Endothelial cell of umbilical vein (primary cell): ENCODE results near the gene RNASE13. TPM values are rescaled to one million over a fixed set of nuclear protein-coding genes. Genes with fewer than 3 reads are reported as not detected.

Experiments used
- BruUV-seq: library from RNA; stranded (reverse); fragments of 400-500 nt; replicated peaks from 2 replicates; lab custom pipeline; 2021; lab: Mats Ljungman, UMichigan
- CTCF ChIA-PET: fragments of 300-600, 350-600 bp; sonication (Branson Sonifier 250); formaldehyde crosslinking; loops from one replicate; lab custom pipeline; 2021; ENCODE audit warnings: antibody characterized with exemption, inconsistent platforms; lab: Charles Lee
- POLR2A ChIA-PET: fragments of 300-600, 350-600 bp; sonication (Branson Sonifier 250); formaldehyde crosslinking; loops from one replicate; lab custom pipeline; 2021; ENCODE audit warnings: antibody characterized with exemption, inconsistent platforms; lab: Charles Lee
- DNase-seq: peaks from one replicate; pipeline ENCODE4 v3.0.0-alpha.2; 2011; ENCODE audit warnings: low read depth, low spot score
- FAIRE-seq: peaks from 2 replicates; lab custom pipeline; 2011; peaks lifted over from hg19 to GRCh38; lab: Jason Lieb, UNC
- H2AFZ ChIP-seq: 2 replicates; pipeline ENCODE4 v1.6.0; 2012; ENCODE audit warnings: low read depth, low read length, control low read depth, inconsistent platforms
- H3K27ac ChIP-seq: 2 replicates; pipeline ENCODE4 v1.5.1; 2011; ENCODE audit warnings: low read depth, mild to moderate bottlenecking, control low read depth, low read length, moderate library complexity; ENCODE audit not compliant: insufficient read depth
- H3K27me3 ChIP-seq, 2 experiments: 2 replicates each; pipeline versions ENCODE4 v1.6.0 to v1.6.1; 2011; ENCODE audit warnings: low read length in 2 of 2, mixed read lengths in 1 of 2; ENCODE audit not compliant: control insufficient read depth in 2 of 2, insufficient read depth in 2 of 2
- H3K36me3 ChIP-seq, 2 experiments: 2 replicates in 1 of 2; 3 replicates in 1 of 2; pipeline ENCODE4 v1.5.1; 2011; ENCODE audit warnings: low read length in 2 of 2, mild to moderate bottlenecking in 1 of 2, moderate library complexity in 1 of 2; ENCODE audit not compliant: control insufficient read depth in 2 of 2, insufficient read depth in 2 of 2; ENCODE audit errors: extremely low read depth in 1 of 2
- H3K4me1 ChIP-seq: 3 replicates; pipeline ENCODE4 v1.5.1; 2011; ENCODE audit warnings: mild to moderate bottlenecking, low read length; ENCODE audit not compliant: control insufficient read depth, insufficient read depth; ENCODE audit errors: extremely low read depth
- H3K4me2 ChIP-seq: 2 replicates; pipeline ENCODE4 v1.6.1; 2011; ENCODE audit warnings: low read length, control low read depth, mixed read lengths; ENCODE audit not compliant: insufficient read depth
- H3K4me3 ChIP-seq, 3 experiments: fragments of 200-600 bp in 1 of 3; sonication (generic), shearing (Covaris generic) in 1 of 3; replicated peaks in 1 of 3; 2 replicates each; pipeline ENCODE4 v1.5.1; 2011 to 2016; ENCODE audit warnings: control low read depth in 3 of 3, low read length in 3 of 3, mild to moderate bottlenecking in 2 of 3, inconsistent platforms in 1 of 3, low read depth in 1 of 3, moderate library complexity in 1 of 3; ENCODE audit not compliant: insufficient read depth in 1 of 3
- H3K79me2 ChIP-seq: 2 replicates; pipeline ENCODE4 v1.6.0; 2012; ENCODE audit warnings: low read length, inconsistent platforms; ENCODE audit not compliant: control insufficient read depth, insufficient read depth
- H3K9ac ChIP-seq: replicated peaks from 2 replicates; pipeline ENCODE3; 2011; ENCODE audit warnings: low read length, control low read depth; ENCODE audit not compliant: insufficient read depth; ENCODE audit errors: extremely low read depth
- H3K9me1 ChIP-seq: replicated peaks from 3 replicates; pipeline ENCODE4 v1.6.0; 2011; ENCODE audit warnings: mild to moderate bottlenecking, low read length; ENCODE audit not compliant: control insufficient read depth, insufficient read depth; ENCODE audit errors: extremely low read depth
- H3K9me3 ChIP-seq: replicated peaks from 2 replicates; pipeline ENCODE4 v1.5.1; 2012; ENCODE audit warnings: low read length, inconsistent platforms; ENCODE audit not compliant: control insufficient read depth, insufficient read depth
- H4K20me1 ChIP-seq: replicated peaks from 2 replicates; pipeline ENCODE3; 2011; ENCODE audit warnings: mild to moderate bottlenecking, low read length; ENCODE audit not compliant: control insufficient read depth, insufficient read depth; ENCODE audit errors: extremely low read depth
- CTCF ChIP-seq, 2 donors: IDR thresholded peaks; 1 replicate in 1 of 2; 2 replicates in 1 of 2; pipeline ENCODE4 v1.5.1; 2011; ENCODE audit warnings: low read length in 2 of 2, mild to moderate bottlenecking in 2 of 2, moderate library complexity in 2 of 2, control low read depth in 1 of 2, inconsistent platforms in 1 of 2, low read depth in 1 of 2; ENCODE audit not compliant: insufficient read depth in 1 of 2; ENCODE audit errors: extremely low read depth in 1 of 2
- EZH2 ChIP-seq: IDR thresholded peaks from 2 replicates; pipeline ENCODE4 v1.6.1; 2012; ENCODE audit warnings: borderline replicate concordance, low read depth, mild to moderate bottlenecking, moderate library complexity, low read length, inconsistent platforms; ENCODE audit not compliant: severe bottlenecking
- FOS ChIP-seq: IDR thresholded peaks from 2 replicates; pipeline ENCODE4 v1.6.1; 2011; ENCODE audit warnings: mild to moderate bottlenecking, low read length, moderate library complexity, borderline replicate concordance; ENCODE audit not compliant: insufficient read depth
- GATA2 ChIP-seq: IDR thresholded peaks from 2 replicates; pipeline ENCODE4 v1.7.0; 2011; ENCODE audit warnings: low read depth, mild to moderate bottlenecking, moderate library complexity, mixed read lengths, low read length; ENCODE audit not compliant: insufficient read length, insufficient read depth
- JUN ChIP-seq: IDR thresholded peaks from 2 replicates; pipeline ENCODE4 v1.6.1; 2011; ENCODE audit warnings: borderline replicate concordance, low read depth; ENCODE audit not compliant: insufficient read length, insufficient read depth
- MAX ChIP-seq: IDR thresholded peaks from 2 replicates; pipeline ENCODE4 v1.6.1; 2011; ENCODE audit not compliant: insufficient read depth, insufficient read length
- MYC ChIP-seq: IDR thresholded peaks from one replicate; pipeline ENCODE4 v1.6.1; 2011; ENCODE audit warnings: mild to moderate bottlenecking, low read depth, low read length
- POLR2A ChIP-seq: IDR thresholded peaks from 2 replicates; pipeline ENCODE4 v1.6.1; 2012; ENCODE audit warnings: low read depth, mild to moderate bottlenecking, control low read depth, low read length
- POLR2AphosphoS5 ChIP-seq: IDR thresholded peaks from 2 replicates; pipeline ENCODE4 v1.6.1; 2012; ENCODE audit warnings: low read depth, mild to moderate bottlenecking, control low read depth, low read length, moderate library complexity; ENCODE audit not compliant: insufficient read depth
- dilution Hi-C: fragments of 300-500 bp; cut with MboI; formaldehyde crosslinking; loops from one replicate; pipeline ENCODE4 v1.15.0; 2019; ENCODE audit warnings: low sequenced_read_pairs; ENCODE audit not compliant: extremely low pct_ligation_motif_present
- intact Hi-C: fragments of 100-400 bp; cut with micrococcal nuclease; formaldehyde crosslinking; loops from one replicate; pipeline ENCODE4 v1.10.0; 2022
- polyA plus RNA-seq, 4 experiments: library from polyadenylated mRNA; depleted of rRNA in 3 of 4; stranded (reverse) in 3 of 4; unstranded in 1 of 4; fragments of >200 nt; gene quantifications; 2 replicates each; pipeline versions ENCODE4 v1.2.1 to v1.2.3, GENCODE V29; 2011 to 2012; ENCODE audit warnings: missing spikeins in 1 of 4
- total RNA-seq: library from RNA; stranded (reverse); gene quantifications from 2 replicates; pipeline ENCODE4 v1.2.3, GENCODE V29; 2021

Gene RNASE13
- total and polyA plus RNA-seq, 2 donors (not counting 3 experiments of a cell fraction or from before 2014, with no cell fraction given), result not detected

- no peak overlapping the region for H3K9ac ChIP-seq
- no peaks in the 10 kb centered on the region for H4K20me1 ChIP-seq
- no peak overlapping the region for H3K4me2 ChIP-seq
- TF ChIP-seq FOS, result no peak
- no peak for TF ChIP-seq GATA2
- TF ChIP-seq CTCF (IDR thresholded peaks at IDR 0.05; ENCODE audit: extremely low read depth in 1 of 2, insufficient read depth in 1 of 2, low read depth in 1 of 2, low read length in 2 of 2), result no peak
- TF ChIP-seq JUN, result no peak
- no peak for TF ChIP-seq EZH2
- no peak for TF ChIP-seq MAX
- TF ChIP-seq POLR2A, result no peak
- no peak for TF ChIP-seq POLR2AphosphoS5
- TF ChIP-seq MYC, result no peak
- intact Hi-C loops (no loop called here), dilution Hi-C loops (no loop called here)
- POLR2A ChIA-PET, result no interaction called here
- no peak overlapping the region for H3K4me3 ChIP-seq
- no peaks in the 10 kb centered on the region for H3K4me1 ChIP-seq
- no peaks in the 10 kb centered on the region for H3K27me3 ChIP-seq
- no peaks in the 10 kb centered on the region for H3K9me1 ChIP-seq
- no peaks in the 10 kb centered on the region for H3K9me3 ChIP-seq
- FAIRE-seq (no peak), DNase-seq (no peak)
- CTCF ChIA-PET, result interaction anchor here (1.2 to 3.4 kb wide), 3 partner anchors 17 to 141 kb away, joined by 3 to 23 read pairs (median 9); no protein-coding TSS in a partner anchor
- no peak overlapping the region for H3K27ac ChIP-seq
- peaks cover 15 to 17% of the 10 kb centered on the region in 2 experiments for H3K36me3 ChIP-seq
- no peaks in the 10 kb centered on the region for H3K79me2 ChIP-seq
- no TSS peak for BruUV-seq
- H2AFZ ChIP-seq, result no peak overlapping the region
These were observed 36.5 kb downstream of the RNASE13 start for GRCh38 chr14:20998139-20998538.
